CD4-positive, alpha-beta memory T cell (primary cell): ENCODE results near the gene VPS18. TPM values are rescaled to one million over a fixed set of nuclear protein-coding genes. Genes with fewer than 3 reads are reported as not detected.
A peak's percentile ranks its signal among the peaks of the same experiment; 100 is the strongest.

ENCODE experiments used
- CTCF ChIA-PET: fragments of 350-600 bp; sonication (Branson Sonifier 250); formaldehyde crosslinking; loops from one replicate; lab custom pipeline; 2021; ENCODE audit warnings: inconsistent platforms; ENCODE audit not compliant: partially characterized antibody; lab: Charles Lee
- POLR2A ChIA-PET: fragments of 350-600 bp; sonication (Branson Sonifier 250); formaldehyde crosslinking; loops from one replicate; lab custom pipeline; 2021; ENCODE audit not compliant: partially characterized antibody; lab: Charles Lee
- DNase-seq, 5 donors: peaks; one replicate each; pipeline versions ENCODE4 v3.0.0 to v3.0.0-alpha.2; 2020 to 2022; ENCODE audit warnings: mixed read lengths in 1 of 5
- H3K27ac ChIP-seq: one replicate; pipeline ENCODE4 v1.7.0; 2013; ENCODE audit warnings: low read depth, low read length
- H3K27me3 ChIP-seq: 2 replicates; pipeline ENCODE4 v1.7.0; 2013; ENCODE audit warnings: mild to moderate bottlenecking, low read length, moderate library complexity; ENCODE audit not compliant: insufficient read depth
- H3K36me3 ChIP-seq: 2 replicates; pipeline ENCODE4 v1.7.0; 2013; ENCODE audit warnings: mild to moderate bottlenecking, low read length, moderate library complexity; ENCODE audit not compliant: insufficient read depth
- H3K4me1 ChIP-seq: 2 replicates; pipeline ENCODE4 v1.7.0; 2013; ENCODE audit warnings: mild to moderate bottlenecking, low read length, moderate library complexity; ENCODE audit not compliant: insufficient read depth
- H3K4me3 ChIP-seq, 2 donors: one replicate each; pipeline ENCODE4 v1.7.0; 2013; ENCODE audit warnings: low read length in 2 of 2, mild to moderate bottlenecking in 1 of 2
- H3K9me3 ChIP-seq, 2 donors: one replicate each; pipeline ENCODE4 v1.7.0; 2013; ENCODE audit warnings: low read length in 2 of 2, control low read depth in 1 of 2; ENCODE audit not compliant: control insufficient read depth in 1 of 2
- H3K27ac Mint-ChIP-seq, 7 donors: one replicate each; pipeline ENCODE4 v1.8.0; 2020 to 2021; ENCODE audit warnings: mixed read lengths in 7 of 7, mild to moderate bottlenecking in 6 of 7, inconsistent platforms in 3 of 7, moderate library complexity in 3 of 7
- H3K27me3 Mint-ChIP-seq, 2 donors: one replicate each; pipeline ENCODE4 v1.8.0; 2020 to 2021; ENCODE audit warnings: mixed read lengths in 2 of 2
- H3K36me3 Mint-ChIP-seq, 2 donors: one replicate each; pipeline ENCODE4 v1.8.0; 2020 to 2021; ENCODE audit warnings: mixed read lengths in 2 of 2, inconsistent platforms in 1 of 2, mild to moderate bottlenecking in 1 of 2
- H3K4me1 Mint-ChIP-seq, 4 donors: one replicate each; pipeline ENCODE4 v1.8.0; 2020 to 2021; ENCODE audit warnings: mixed read lengths in 4 of 4, mild to moderate bottlenecking in 1 of 4
- H3K4me3 Mint-ChIP-seq, 8 donors: one replicate each; pipeline ENCODE4 v1.8.0; 2020 to 2021; ENCODE audit warnings: mixed read lengths in 8 of 8, mild to moderate bottlenecking in 7 of 8, moderate library complexity in 6 of 8, inconsistent platforms in 3 of 8
- H3K9me3 Mint-ChIP-seq, 8 donors: one replicate each; pipeline ENCODE4 v1.8.0; 2020 to 2021; ENCODE audit warnings: mixed read lengths in 8 of 8, mild to moderate bottlenecking in 5 of 8, inconsistent platforms in 3 of 8, moderate library complexity in 1 of 8
- intact Hi-C: fragments of 100-400 bp; cut with micrococcal nuclease; formaldehyde crosslinking; loops from one replicate; pipeline ENCODE4 v1.15.1; 2023
- polyA plus RNA-seq, 2 donors: library from polyadenylated mRNA; unstranded; fragments of 300-500 nt; fragmentation: Illumina TruSeq; gene quantifications; one replicate each; pipeline ENCODE4 v1.2.3, GENCODE V29; 2021
- total RNA-seq, 2 experiments: library from RNA; stranded (reverse); gene quantifications; one replicate each; pipeline ENCODE4 v1.2.3, GENCODE V29; 2021

Gene VPS18
- total and polyA plus RNA-seq, 4 experiments from 2014 or later: 14.6 to 21.6 (median 19.4) TPM

- CTCF ChIA-PET: interaction anchor here (1.3 kb wide), 1 partner anchor 24 kb away, joined by 3 read pairs; no protein-coding TSS in a partner anchor
- Mint-ChIP-seq H3K4me1 (no peaks in the 10 kb centered on the region), H3K27ac (no peak overlapping the region), H3K4me3 (no peak overlapping the region), H3K9me3 (no peaks in the 10 kb centered on the region), H3K27me3 (no peaks in the 10 kb centered on the region), H3K36me3 (no peaks in the 10 kb centered on the region)
- Histone ChIP-seq H3K36me3 (no peaks in the 10 kb centered on the region), H3K27me3 (no peaks in the 10 kb centered on the region), H3K4me3 (no peak overlapping the region), H3K4me1 (no peaks in the 10 kb centered on the region), H3K27ac (no peak overlapping the region), H3K9me3 (no peaks in the 10 kb centered on the region)
- intact Hi-C loops: no loop called here
- DNase-seq: no peak
- POLR2A ChIA-PET: no interaction called here
Measured at GRCh38 chr15:40918146-40918798, 24.0 kb downstream of the VPS18 start.

GRCh38 chr15:40918799-40919392, 24.6 kb downstream of the VPS18 start:
- no peaks in the 10 kb centered on the region for H3K36me3 Mint-ChIP-seq
- no peak for DNase-seq
- Histone ChIP-seq H3K4me1 (no peaks in the 10 kb centered on the region), H3K27me3 (no peaks in the 10 kb centered on the region), H3K27ac (no peak overlapping the region), H3K36me3 (no peaks in the 10 kb centered on the region), H3K9me3 (no peaks in the 10 kb centered on the region), H3K4me3 (no peak overlapping the region)
- no peak overlapping the region for H3K4me3 Mint-ChIP-seq
- intact Hi-C loops: no loop called here
- no peak overlapping the region for H3K27ac Mint-ChIP-seq
- H3K4me1 Mint-ChIP-seq: no peaks in the 10 kb centered on the region
- ChIA-PET POLR2A (no interaction called here), CTCF (no interaction called here)
- no peaks in the 10 kb centered on the region for H3K27me3 Mint-ChIP-seq
- H3K9me3 Mint-ChIP-seq: no peaks in the 10 kb centered on the region

GRCh38 chr15:40921949-40922607, 27.8 kb downstream of the VPS18 start:
- Histone ChIP-seq H3K27ac (no peak overlapping the region), H3K9me3 (no peaks in the 10 kb centered on the region), H3K27me3 (peaks cover 8% of the 10 kb centered on the region), H3K36me3 (no peaks in the 10 kb centered on the region), H3K4me1 (peaks cover 11% of the 10 kb centered on the region), H3K4me3 (no peak overlapping the region)
- peaks cover 9 to 12% of the 10 kb centered on the region in 2 donors for H3K27me3 Mint-ChIP-seq
- H3K27ac Mint-ChIP-seq: no peak overlapping the region
- peak in 1 of 5 donors; percentile 7 for DNase-seq
- POLR2A ChIA-PET: interaction anchor here (1.0 to 1.5 kb wide), 3 partner anchors 11 to 20 kb away, joined by 3 to 5 read pairs (median 3); no protein-coding TSS in a partner anchor
- no peak overlapping the region for H3K4me3 Mint-ChIP-seq
- intact Hi-C loops: no loop called here
- H3K36me3 Mint-ChIP-seq: no peaks in the 10 kb centered on the region
- H3K4me1 Mint-ChIP-seq: peaks cover 7 to 18% (median 11%) of the 10 kb centered on the region in 4 donors
- CTCF ChIA-PET: no interaction called here
- no peaks in the 10 kb centered on the region for H3K9me3 Mint-ChIP-seq

- Histone ChIP-seq H3K4me3 (no peak overlapping the region), H3K27ac (no peak overlapping the region), H3K36me3 (no peaks in the 10 kb centered on the region), H3K27me3 (peaks cover 13% of the 10 kb centered on the region), H3K9me3 (no peaks in the 10 kb centered on the region), H3K4me1 (peaks cover 16% of the 10 kb centered on the region)
- no peaks in the 10 kb centered on the region for H3K36me3 Mint-ChIP-seq
- DNase-seq: no peak
- POLR2A ChIA-PET: interaction anchor here (1.0 to 1.2 kb wide), 2 partner anchors 12 to 16 kb away, joined by 3 to 5 read pairs; no protein-coding TSS in a partner anchor
- no peak overlapping the region for H3K27ac Mint-ChIP-seq
- CTCF ChIA-PET: no interaction called here
- no peak overlapping the region for H3K4me3 Mint-ChIP-seq
- intact Hi-C loops: no loop called here
- peaks cover 9 to 23% (median 14%) of the 10 kb centered on the region in 4 donors for H3K4me1 Mint-ChIP-seq
- peaks cover 12 to 15% of the 10 kb centered on the region in 2 donors for H3K27me3 Mint-ChIP-seq
- no peaks in the 10 kb centered on the region for H3K9me3 Mint-ChIP-seq
Measured at GRCh38 chr15:40922608-40923005, 28.4 kb downstream of the VPS18 start.

- DNase-seq: no peak
- Mint-ChIP-seq H3K9me3 (no peaks in the 10 kb centered on the region), H3K27ac (no peak overlapping the region), H3K36me3 (no peaks in the 10 kb centered on the region), H3K4me1 (peaks cover 11 to 25% (median 15%) of the 10 kb centered on the region in 4 donors), H3K4me3 (no peak overlapping the region), H3K27me3 (peaks cover 12 to 16% of the 10 kb centered on the region in 2 donors)
- no peak overlapping the region for H3K4me3 ChIP-seq
- H3K9me3 ChIP-seq: no peaks in the 10 kb centered on the region
- ChIA-PET POLR2A (interaction anchor here (1.2 kb wide), 1 partner anchor 17 kb away, joined by 5 read pairs; no protein-coding TSS in a partner anchor), CTCF (interaction anchor here (1.2 to 1.5 kb wide), 2 partner anchors 30 kb away, joined by 4 read pairs; partner anchors contain the start of genes CHAC1 and VPS18)
- no peaks in the 10 kb centered on the region for H3K36me3 ChIP-seq
- H3K27me3 ChIP-seq: peaks cover 14% of the 10 kb centered on the region
- peaks cover 26% of the 10 kb centered on the region for H3K4me1 ChIP-seq
- intact Hi-C loops: no loop called here
- no peak overlapping the region for H3K27ac ChIP-seq
Measured at GRCh38 chr15:40923551-40923950, 29.3 kb downstream of the VPS18 start.

- no peak overlapping the region for H3K4me3 ChIP-seq
- H3K27ac ChIP-seq: no peak overlapping the region
- DNase-seq: no peak
- peaks cover 21% of the 10 kb centered on the region for H3K27me3 ChIP-seq
- peaks cover 25 to 30% of the 10 kb centered on the region in 2 donors for H3K27me3 Mint-ChIP-seq
- H3K4me1 Mint-ChIP-seq: peaks cover 18 to 44% (median 25%) of the 10 kb centered on the region in 4 donors
- peak overlapping the region in 2 of 8 donors; percentile 35 to 53 for H3K4me3 Mint-ChIP-seq
- no peak overlapping the region for H3K27ac Mint-ChIP-seq
- no peaks in the 10 kb centered on the region for H3K36me3 Mint-ChIP-seq
- POLR2A ChIA-PET: interaction anchor here (0.8 to 1.5 kb wide), 2 partner anchors 16 to 191 kb away, joined by 3 read pairs; partner anchors contain the start of gene INO80
- H3K36me3 ChIP-seq: no peaks in the 10 kb centered on the region
- intact Hi-C loops: no loop called here
- H3K9me3 Mint-ChIP-seq: no peaks in the 10 kb centered on the region
- H3K9me3 ChIP-seq: no peaks in the 10 kb centered on the region
- H3K4me1 ChIP-seq: peaks cover 44% of the 10 kb centered on the region
- CTCF ChIA-PET: interaction anchor here (1.6 kb wide), 1 partner anchor 19 kb away, joined by 5 read pairs; no protein-coding TSS in a partner anchor
Measured at GRCh38 chr15:40925495-40925862, 31.2 kb downstream of the VPS18 start.
